Astrocyte (in vitro differentiated cells and primary cell): ENCODE results near the gene DUSP11. TPM values are rescaled to one million over a fixed set of nuclear protein-coding genes. Genes with fewer than 3 reads are reported as not detected.

Experiments
- DNase-seq: peaks from one replicate; pipeline ENCODE4 v3.0.0-alpha.2; 2010; ENCODE audit warnings: low read depth
- FAIRE-seq: peaks from 2 replicates; lab custom pipeline; 2011; peaks lifted over from hg19 to GRCh38; lab: Jason Lieb, UNC
- H2AFZ ChIP-seq: 2 replicates; pipeline ENCODE4 v1.6.0; 2012; ENCODE audit warnings: low read depth, low read length, inconsistent platforms
- H3K27ac ChIP-seq: 2 replicates; pipeline ENCODE4 v1.5.1; 2011; ENCODE audit warnings: low read depth, low read length, inconsistent platforms
- H3K27me3 ChIP-seq: 2 replicates; pipeline ENCODE4 v1.6.0; 2011; ENCODE audit warnings: low read length, inconsistent platforms; ENCODE audit not compliant: insufficient read depth
- H3K36me3 ChIP-seq: 2 replicates; pipeline ENCODE4 v1.5.1; 2011; ENCODE audit warnings: low read length, inconsistent platforms; ENCODE audit not compliant: insufficient read depth
- H3K4me1 ChIP-seq: 2 replicates; pipeline ENCODE4 v1.5.1; 2011; ENCODE audit warnings: low read length, inconsistent platforms; ENCODE audit not compliant: insufficient read depth
- H3K4me2 ChIP-seq: 2 replicates; pipeline ENCODE4 v1.6.0; 2012; ENCODE audit warnings: low read length, inconsistent platforms
- H3K4me3 ChIP-seq: 2 replicates; pipeline ENCODE4 v1.5.1; 2011; ENCODE audit warnings: low read depth, mild to moderate bottlenecking, low read length, inconsistent platforms; ENCODE audit not compliant: insufficient read depth
- H3K79me2 ChIP-seq: 2 replicates; pipeline ENCODE4 v1.6.0; 2012; ENCODE audit warnings: mild to moderate bottlenecking, low read length, inconsistent platforms; ENCODE audit not compliant: insufficient read depth
- H3K9ac ChIP-seq: 2 replicates; pipeline ENCODE4 v1.6.0; 2012; ENCODE audit warnings: mild to moderate bottlenecking, low read length, inconsistent platforms
- H3K9me3 ChIP-seq: 2 replicates; pipeline ENCODE4 v1.5.1; 2012; ENCODE audit warnings: low read depth, mild to moderate bottlenecking, low read length, inconsistent platforms; ENCODE audit not compliant: insufficient read depth
- H4K20me1 ChIP-seq: 2 replicates; pipeline ENCODE4 v1.6.0; 2012; ENCODE audit warnings: low read length, inconsistent platforms; ENCODE audit not compliant: insufficient read depth
- H3K27ac Mint-ChIP-seq: one replicate; pipeline ENCODE4 v1.8.0; 2021; ENCODE audit warnings: mild to moderate bottlenecking, mixed read lengths; ENCODE audit not compliant: unreplicated experiment
- H3K27me3 Mint-ChIP-seq: one replicate; pipeline ENCODE4 v1.8.0; 2021; ENCODE audit warnings: low read depth, mixed read lengths; ENCODE audit not compliant: unreplicated experiment
- H3K36me3 Mint-ChIP-seq: one replicate; pipeline ENCODE4 v1.8.0; 2021; ENCODE audit warnings: low read depth, mixed read lengths; ENCODE audit not compliant: unreplicated experiment
- H3K4me1 Mint-ChIP-seq: one replicate; pipeline ENCODE4 v1.8.0; 2021; ENCODE audit warnings: low read depth, mixed read lengths; ENCODE audit not compliant: unreplicated experiment
- H3K4me3 Mint-ChIP-seq: one replicate; pipeline ENCODE4 v1.8.0; 2021; ENCODE audit warnings: mild to moderate bottlenecking, moderate library complexity, mixed read lengths; ENCODE audit not compliant: unreplicated experiment
- H3K9me3 Mint-ChIP-seq: one replicate; pipeline ENCODE4 v1.8.0; 2021; ENCODE audit warnings: mild to moderate bottlenecking, mixed read lengths; ENCODE audit not compliant: unreplicated experiment
- CTCF ChIP-seq: IDR thresholded peaks from 2 replicates; pipeline ENCODE4 v1.5.1; 2011; ENCODE audit warnings: low read depth, mild to moderate bottlenecking, inconsistent platforms, low read length, moderate library complexity; ENCODE audit not compliant: insufficient read depth
- EZH2 ChIP-seq: IDR thresholded peaks from 2 replicates; pipeline ENCODE4 v1.6.1; 2012; ENCODE audit warnings: mild to moderate bottlenecking, low read length, inconsistent platforms; ENCODE audit not compliant: insufficient read depth
- total RNA-seq: library from RNA; stranded (reverse); gene quantifications from 2 replicates; pipeline ENCODE4 v1.2.1, GENCODE V29; 2021

The DUSP11 gene
- total RNA-seq, 1 donor from 2014 or later, result 39.6 TPM

GRCh38 chr2:73822991-73823390, 43.1 kb upstream of the DUSP11 start:
- TF ChIP-seq CTCF (no peak), EZH2 (no peak)

GRCh38 chr2:73822276-73822675, 42.4 kb upstream of the DUSP11 start:
- Mint-ChIP-seq H3K4me1 (no peaks in the 10 kb centered on the region), H3K9me3 (no peaks in the 10 kb centered on the region), H3K4me3 (no peak overlapping the region), H3K36me3 (no peaks in the 10 kb centered on the region), H3K27ac (no peak overlapping the region), H3K27me3 (peaks cover 2% of the 10 kb centered on the region)
- no peak for TF ChIP-seq CTCF
- TF ChIP-seq EZH2, result no peak
- Histone ChIP-seq H2AFZ (no peak overlapping the region), H3K9me3 (no peaks in the 10 kb centered on the region), H3K27ac (no peak overlapping the region), H3K79me2 (no peaks in the 10 kb centered on the region), H4K20me1 (no peaks in the 10 kb centered on the region), H3K27me3 (peaks cover 14% of the 10 kb centered on the region), H3K9ac (no peak overlapping the region), H3K4me3 (no peak overlapping the region), H3K4me1 (no peaks in the 10 kb centered on the region), H3K36me3 (no peaks in the 10 kb centered on the region), H3K4me2 (no peak overlapping the region)
- no peak for DNase-seq
- no peak for FAIRE-seq

More at GRCh38 chr2:73822991-73823390, 43.1 kb upstream of the DUSP11 start:
- no peaks in the 10 kb centered on the region for H3K4me1 Mint-ChIP-seq
- peaks cover 14% of the 10 kb centered on the region for H3K27me3 ChIP-seq
- H3K36me3 ChIP-seq, result no peaks in the 10 kb centered on the region
- H3K9ac ChIP-seq, result no peak overlapping the region
- no peak overlapping the region for H3K27ac ChIP-seq
- no peaks in the 10 kb centered on the region for H3K79me2 ChIP-seq
- no peaks in the 10 kb centered on the region for H3K9me3 ChIP-seq
- no peak overlapping the region for H3K4me2 ChIP-seq
- H3K27me3 Mint-ChIP-seq, result peaks cover 2% of the 10 kb centered on the region
- H4K20me1 ChIP-seq, result no peaks in the 10 kb centered on the region
- H3K27ac Mint-ChIP-seq, result no peak overlapping the region
- no peaks in the 10 kb centered on the region for H3K36me3 Mint-ChIP-seq
- no peaks in the 10 kb centered on the region for H3K9me3 Mint-ChIP-seq
- H2AFZ ChIP-seq, result no peak overlapping the region
- FAIRE-seq (no peak), DNase-seq (no peak)
- no peaks in the 10 kb centered on the region for H3K4me1 ChIP-seq
- H3K4me3 ChIP-seq, result no peak overlapping the region
- H3K4me3 Mint-ChIP-seq, result no peak overlapping the region

GRCh38 chr2:73821669-73822068, 41.8 kb upstream of the DUSP11 start:
- Mint-ChIP-seq H3K4me1 (no peaks in the 10 kb centered on the region), H3K36me3 (no peaks in the 10 kb centered on the region), H3K4me3 (no peak overlapping the region), H3K27me3 (peaks cover 2% of the 10 kb centered on the region), H3K27ac (no peak overlapping the region), H3K9me3 (no peaks in the 10 kb centered on the region)
- FAIRE-seq (no peak), DNase-seq (no peak)
- Histone ChIP-seq H3K79me2 (no peaks in the 10 kb centered on the region), H4K20me1 (no peaks in the 10 kb centered on the region), H3K27me3 (peaks cover 14% of the 10 kb centered on the region), H3K27ac (no peak overlapping the region), H3K9me3 (no peaks in the 10 kb centered on the region), H3K36me3 (no peaks in the 10 kb centered on the region), H3K4me3 (no peak overlapping the region), H3K4me2 (no peak overlapping the region), H3K4me1 (no peaks in the 10 kb centered on the region), H3K9ac (no peak overlapping the region), H2AFZ (no peak overlapping the region)
- TF ChIP-seq CTCF (no peak), EZH2 (no peak)
